ENCODE measurements around the gene ASIC4.

Gene ASIC4

GRCh38 chr2:219475697-219476651, 38.3 kb upstream of the ASIC4 start:
- TF ChIP-seq, protein P1, sequence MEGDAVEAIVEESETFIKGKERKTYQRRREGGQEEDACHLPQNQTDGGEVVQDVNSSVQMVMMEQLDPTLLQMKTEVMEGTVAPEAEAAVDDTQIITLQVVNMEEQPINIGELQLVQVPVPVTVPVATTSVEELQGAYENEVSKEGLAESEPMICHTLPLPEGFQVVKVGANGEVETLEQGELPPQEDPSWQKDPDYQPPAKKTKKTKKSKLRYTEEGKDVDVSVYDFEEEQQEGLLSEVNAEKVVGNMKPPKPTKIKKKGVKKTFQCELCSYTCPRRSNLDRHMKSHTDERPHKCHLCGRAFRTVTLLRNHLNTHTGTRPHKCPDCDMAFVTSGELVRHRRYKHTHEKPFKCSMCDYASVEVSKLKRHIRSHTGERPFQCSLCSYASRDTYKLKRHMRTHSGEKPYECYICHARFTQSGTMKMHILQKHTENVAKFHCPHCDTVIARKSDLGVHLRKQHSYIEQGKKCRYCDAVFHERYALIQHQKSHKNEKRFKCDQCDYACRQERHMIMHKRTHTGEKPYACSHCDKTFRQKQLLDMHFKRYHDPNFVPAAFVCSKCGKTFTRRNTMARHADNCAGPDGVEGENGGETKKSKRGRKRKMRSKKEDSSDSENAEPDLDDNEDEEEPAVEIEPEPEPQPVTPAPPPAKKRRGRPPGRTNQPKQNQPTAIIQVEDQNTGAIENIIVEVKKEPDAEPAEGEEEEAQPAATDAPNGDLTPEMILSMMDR (IDR thresholded peaks at IDR 0.05; ENCODE audit: poor library complexity, severe bottlenecking): peak; percentile 76
- Histone ChIP-seq H3K4me1 (ENCODE audit: insufficient read depth, poor library complexity, severe bottlenecking) (no peaks in the 10 kb centered on the region), H3K9me3 (ENCODE audit: severe bottlenecking) (no peaks in the 10 kb centered on the region), H3K27me3 (ENCODE audit: insufficient read depth, poor library complexity, severe bottlenecking) (no peaks in the 10 kb centered on the region), H3K4me3 (ENCODE audit: severe bottlenecking) (no peak overlapping the region), H3K27ac (ENCODE audit: poor library complexity, severe bottlenecking) (no peak overlapping the region), H3K36me3 (ENCODE audit: low read depth) (no peaks in the 10 kb centered on the region)
- DNase-seq (ENCODE audit: low spot score) (no peak), ATAC-seq (ENCODE audit: low read depth) (peak; percentile 60; the same call in 2 of the 3 replicates)

GRCh38 chr2:219476652-219477151, 37.6 kb upstream of the ASIC4 start:
- H3K4me3 ChIP-seq (ENCODE audit: severe bottlenecking): no peak overlapping the region

DNA sequence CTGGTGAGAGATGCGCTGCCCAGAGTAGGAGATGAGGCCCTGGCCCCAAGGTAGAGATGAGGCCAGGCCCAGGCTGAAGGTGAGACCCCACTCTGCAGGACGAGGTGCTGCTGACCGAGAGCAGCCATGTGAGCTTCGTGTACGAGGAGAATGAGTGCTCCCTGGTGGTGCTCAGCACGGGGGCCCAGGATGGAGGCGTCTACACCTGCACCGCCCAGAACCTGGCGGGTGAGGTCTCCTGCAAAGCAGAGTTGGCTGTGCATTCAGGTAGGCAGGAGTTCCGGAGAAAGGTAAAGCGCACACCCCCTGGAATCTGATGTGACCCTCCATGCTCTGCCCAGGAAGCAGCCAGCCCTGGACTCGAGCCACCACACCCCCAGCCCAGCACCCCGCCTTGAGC, 37.1 kb upstream of the ASIC4 start:
- DNase-seq (ENCODE audit: low spot score): no peak
- Histone ChIP-seq H3K27me3 (ENCODE audit: insufficient read depth, poor library complexity, severe bottlenecking) (no peaks in the 10 kb centered on the region), H3K27ac (ENCODE audit: poor library complexity, severe bottlenecking) (no peak overlapping the region), H3K9me3 (ENCODE audit: severe bottlenecking) (no peaks in the 10 kb centered on the region), H3K4me3 (ENCODE audit: severe bottlenecking) (no peak overlapping the region), H3K4me1 (ENCODE audit: insufficient read depth, poor library complexity, severe bottlenecking) (no peaks in the 10 kb centered on the region), H3K36me3 (ENCODE audit: low read depth) (no peaks in the 10 kb centered on the region)
- TF ChIP-seq, protein P1 (IDR thresholded peaks at IDR 0.05; ENCODE audit: poor library complexity, severe bottlenecking): no peak
- no peak for ATAC-seq (ENCODE audit: low read depth)

More at GRCh38 chr2:219476652-219477151, 37.6 kb upstream of the ASIC4 start:
- TF ChIP-seq, protein P1 (IDR thresholded peaks at IDR 0.05; ENCODE audit: poor library complexity, severe bottlenecking): no peak
- Histone ChIP-seq H3K27me3 (ENCODE audit: insufficient read depth, poor library complexity, severe bottlenecking) (no peaks in the 10 kb centered on the region), H3K27ac (ENCODE audit: poor library complexity, severe bottlenecking) (no peak overlapping the region), H3K4me1 (ENCODE audit: insufficient read depth, poor library complexity, severe bottlenecking) (no peaks in the 10 kb centered on the region), H3K36me3 (ENCODE audit: low read depth) (no peaks in the 10 kb centered on the region), H3K9me3 (ENCODE audit: severe bottlenecking) (no peaks in the 10 kb centered on the region)
- DNase-seq (ENCODE audit: low spot score): no peak
- ATAC-seq (ENCODE audit: low read depth): no peak

GRCh38 chr2:219477815-219478214, 36.5 kb upstream of the ASIC4 start:
- H3K9me3 ChIP-seq (ENCODE audit: severe bottlenecking): no peaks in the 10 kb centered on the region
- no peak overlapping the region for H3K27ac ChIP-seq (ENCODE audit: poor library complexity, severe bottlenecking)
- no peaks in the 10 kb centered on the region for H3K36me3 ChIP-seq (ENCODE audit: low read depth)
- no peak overlapping the region for H3K4me3 ChIP-seq (ENCODE audit: severe bottlenecking)
- ATAC-seq (ENCODE audit: low read depth) (no peak), DNase-seq (ENCODE audit: low spot score) (no peak)
- TF ChIP-seq, protein P1 (IDR thresholded peaks at IDR 0.05; ENCODE audit: poor library complexity, severe bottlenecking): no peak
- H3K27me3 ChIP-seq (ENCODE audit: insufficient read depth, poor library complexity, severe bottlenecking): no peaks in the 10 kb centered on the region
- H3K4me1 ChIP-seq (ENCODE audit: insufficient read depth, poor library complexity, severe bottlenecking): no peaks in the 10 kb centered on the region

Measured in RWPE2 (cell line).